Bronchial epithelial cell (primary cell): ENCODE measurements around the gene FAM89A. TPM values are rescaled to one million over a fixed set of nuclear protein-coding genes. Genes with fewer than 3 reads are reported as not detected.

Source experiments
- DNase-seq: peaks from one replicate; pipeline ENCODE4 v3.0.0-alpha.2; 2010; ENCODE audit warnings: low read depth
- FAIRE-seq: peaks from 2 replicates; lab custom pipeline; 2011; peaks lifted over from hg19 to GRCh38; lab: Jason Lieb, UNC
- H3K27me3 ChIP-seq: 2 replicates; pipeline ENCODE4 v1.5.1; 2011; ENCODE audit warnings: low read length; ENCODE audit not compliant: control insufficient read depth, insufficient read depth
- H3K36me3 ChIP-seq: 2 replicates; pipeline ENCODE4 v1.5.1; 2011; ENCODE audit warnings: low read length; ENCODE audit not compliant: control insufficient read depth, insufficient read depth
- H3K4me3 ChIP-seq: 2 replicates; pipeline ENCODE4 v1.5.1; 2011; ENCODE audit warnings: mild to moderate bottlenecking, low read depth, low read length, control low read depth
- total RNA-seq: library from RNA; depleted of rRNA; stranded (reverse); fragments of >200 nt; gene quantifications from 2 replicates; pipeline ENCODE4 v1.2.1, GENCODE V29; 2014
- TF ChIP-seq, protein P1 (sequence below): IDR thresholded peaks from 2 replicates; pipeline ENCODE4 v1.5.1; 2011; ENCODE audit warnings: mild to moderate bottlenecking, moderate library complexity, low read length, control low read depth, inconsistent platforms; ENCODE audit not compliant: insufficient read depth, severe bottlenecking

The FAM89A gene
- total RNA-seq, 1 donor from 2014 or later = 10.8 TPM

GRCh38 chr1:231075497-231075896 lies 35.4 kb upstream of the FAM89A start:
- Histone ChIP-seq H3K36me3 (no peaks in the 10 kb centered on the region), H3K27me3 (no peaks in the 10 kb centered on the region), H3K4me3 (no peak overlapping the region)
- FAIRE-seq (no peak), DNase-seq (no peak)
- TF ChIP-seq, protein P1, sequence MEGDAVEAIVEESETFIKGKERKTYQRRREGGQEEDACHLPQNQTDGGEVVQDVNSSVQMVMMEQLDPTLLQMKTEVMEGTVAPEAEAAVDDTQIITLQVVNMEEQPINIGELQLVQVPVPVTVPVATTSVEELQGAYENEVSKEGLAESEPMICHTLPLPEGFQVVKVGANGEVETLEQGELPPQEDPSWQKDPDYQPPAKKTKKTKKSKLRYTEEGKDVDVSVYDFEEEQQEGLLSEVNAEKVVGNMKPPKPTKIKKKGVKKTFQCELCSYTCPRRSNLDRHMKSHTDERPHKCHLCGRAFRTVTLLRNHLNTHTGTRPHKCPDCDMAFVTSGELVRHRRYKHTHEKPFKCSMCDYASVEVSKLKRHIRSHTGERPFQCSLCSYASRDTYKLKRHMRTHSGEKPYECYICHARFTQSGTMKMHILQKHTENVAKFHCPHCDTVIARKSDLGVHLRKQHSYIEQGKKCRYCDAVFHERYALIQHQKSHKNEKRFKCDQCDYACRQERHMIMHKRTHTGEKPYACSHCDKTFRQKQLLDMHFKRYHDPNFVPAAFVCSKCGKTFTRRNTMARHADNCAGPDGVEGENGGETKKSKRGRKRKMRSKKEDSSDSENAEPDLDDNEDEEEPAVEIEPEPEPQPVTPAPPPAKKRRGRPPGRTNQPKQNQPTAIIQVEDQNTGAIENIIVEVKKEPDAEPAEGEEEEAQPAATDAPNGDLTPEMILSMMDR = no peak

GRCh38 chr1:231075020-231075419 lies 35.0 kb upstream of the FAM89A start:
- Histone ChIP-seq H3K4me3 (no peak overlapping the region), H3K36me3 (no peaks in the 10 kb centered on the region), H3K27me3 (no peaks in the 10 kb centered on the region)
- DNase-seq (no peak), FAIRE-seq (no peak)
- TF ChIP-seq, protein P1 = no peak

DNA sequence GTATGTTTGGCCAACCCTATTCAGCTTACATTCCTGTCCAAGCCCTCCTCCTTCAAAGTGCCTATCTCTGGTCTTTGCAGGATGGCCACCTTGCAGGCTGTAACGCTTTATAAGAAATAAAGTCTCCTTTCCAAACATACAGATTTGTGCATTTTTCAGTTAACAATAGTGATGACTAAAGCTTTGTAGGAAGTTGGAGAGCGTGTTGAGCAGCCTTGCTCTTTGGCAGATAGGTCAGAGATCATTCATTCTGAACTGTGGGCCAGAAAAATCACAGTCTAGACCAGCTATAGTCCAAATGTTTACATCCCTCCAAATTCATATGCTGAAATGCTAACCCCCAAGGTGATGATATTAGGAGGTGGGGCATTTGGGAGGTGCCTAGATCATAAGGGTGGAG lies 34.0 kb upstream of the FAM89A start:
- FAIRE-seq = no peak
- Histone ChIP-seq H3K27me3 (no peaks in the 10 kb centered on the region), H3K36me3 (no peaks in the 10 kb centered on the region), H3K4me3 (no peak overlapping the region)
- no peak for DNase-seq
- TF ChIP-seq, protein P1 = no peak

DNA sequence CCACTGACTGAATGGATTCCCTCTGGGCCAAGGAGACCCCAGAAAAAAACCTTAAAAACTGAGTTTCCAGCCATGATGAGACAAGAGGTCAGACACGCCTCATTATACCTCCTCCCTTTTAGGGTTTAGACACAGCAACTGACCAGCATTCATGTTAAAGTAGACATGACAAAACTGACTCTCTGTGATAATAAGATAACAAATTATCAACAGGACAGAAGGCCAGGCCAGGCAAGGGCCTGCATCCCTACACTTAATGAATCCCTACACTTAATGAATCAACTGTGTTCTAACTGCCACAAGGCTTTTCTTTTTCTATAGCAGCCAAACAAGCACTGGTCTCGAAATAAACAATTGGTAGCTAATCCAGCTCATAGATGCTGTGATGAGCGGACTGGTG lies 33.3 kb upstream of the FAM89A start:
- FAIRE-seq = no peak
- TF ChIP-seq, protein P1 = no peak
- H3K27me3 ChIP-seq = no peaks in the 10 kb centered on the region

DNA sequence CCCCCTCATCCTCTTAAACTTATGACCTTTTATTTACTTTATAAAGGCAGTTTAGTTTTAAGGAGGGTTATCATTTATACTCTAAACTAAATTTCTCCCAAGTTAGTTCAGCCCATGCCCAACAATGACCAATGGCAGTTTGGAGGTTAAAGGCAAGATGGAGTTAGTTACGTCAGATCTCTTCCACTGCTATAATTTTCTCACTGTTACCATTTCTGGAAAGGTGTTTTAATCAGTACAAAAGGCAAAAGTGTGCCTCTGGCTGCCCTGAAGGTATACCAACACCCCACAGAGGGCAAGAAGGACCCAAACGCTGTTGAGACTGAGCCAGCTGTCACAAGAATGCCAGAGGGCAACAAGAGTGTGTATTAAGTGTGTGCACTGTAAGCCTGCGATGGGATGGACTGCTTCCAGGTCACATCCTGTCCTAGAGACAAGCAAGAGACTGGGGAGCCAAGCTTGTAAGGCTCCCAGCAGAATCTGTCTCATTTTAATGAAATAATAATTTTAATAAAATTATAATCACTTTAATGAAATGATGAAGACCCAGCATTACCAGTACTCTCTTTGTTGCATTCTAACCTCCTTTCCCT lies 32.5 kb upstream of the FAM89A start:
- no peak for DNase-seq

More for the DNA sequence above, 33.3 kb upstream of the FAM89A start:
- DNase-seq = no peak
- Histone ChIP-seq H3K4me3 (no peak overlapping the region), H3K36me3 (no peaks in the 10 kb centered on the region)

More for the DNA sequence above, 32.5 kb upstream of the FAM89A start:
- Histone ChIP-seq H3K27me3 (no peaks in the 10 kb centered on the region), H3K36me3 (no peaks in the 10 kb centered on the region), H3K4me3 (no peak overlapping the region)
- FAIRE-seq = no peak
- TF ChIP-seq, protein P1 = no peak
